Kidney (tissue), 14 donors: ENCODE data around the gene VILL. TPM values are rescaled to one million over a fixed set of nuclear protein-coding genes. Genes with fewer than 3 reads are reported as not detected.

ENCODE experiments used
- DNase-seq, 5 donors: peaks; one replicate each; pipeline ENCODE4 v3.0.0-alpha.2; 2013 to 2020
- FAIRE-seq: peaks from 2 replicates; lab custom pipeline; 2012; peaks lifted over from hg19 to GRCh38; lab: Jason Lieb, UNC
- H3K27ac ChIP-seq, 2 donors: one replicate each; pipeline ENCODE4 v1.7.0; 2013; ENCODE audit warnings: low read depth in 2 of 2, low read length in 2 of 2, inconsistent platforms in 1 of 2
- H3K27me3 ChIP-seq: one replicate; pipeline ENCODE4 v1.7.1; 2013; ENCODE audit warnings: low read length, inconsistent platforms; ENCODE audit not compliant: control insufficient read depth, insufficient read depth
- H3K36me3 ChIP-seq, 3 donors: one replicate each; pipeline versions ENCODE4 v1.7.0 to v1.7.1; 2013; ENCODE audit warnings: low read length in 3 of 3, control low read depth in 1 of 3, inconsistent platforms in 1 of 3; ENCODE audit not compliant: insufficient read depth in 3 of 3, control insufficient read depth in 2 of 3
- H3K4me1 ChIP-seq, 3 donors: one replicate each; pipeline versions ENCODE4 v1.7.0 to v1.7.1; 2013; ENCODE audit warnings: low read length in 3 of 3, inconsistent platforms in 1 of 3, low read depth in 1 of 3; ENCODE audit not compliant: control insufficient read depth in 2 of 3, insufficient read depth in 2 of 3
- H3K4me3 ChIP-seq, 3 donors: one replicate each; pipeline versions ENCODE4 v1.7.0 to v1.8.1; 2013; ENCODE audit warnings: low read length in 3 of 3, control low read depth in 1 of 3, inconsistent platforms in 1 of 3
- H3K9ac ChIP-seq, 3 donors: one replicate each; pipeline versions ENCODE4 v1.7.0 to v1.7.1; 2013; ENCODE audit warnings: low read length in 3 of 3, control low read depth in 1 of 3, inconsistent platforms in 1 of 3
- H3K9me3 ChIP-seq, 3 donors: one replicate each; pipeline versions ENCODE4 v1.7.0 to v1.7.1; 2013; ENCODE audit warnings: low read length in 3 of 3, control low read depth in 1 of 3, inconsistent platforms in 1 of 3; ENCODE audit not compliant: control insufficient read depth in 2 of 3, insufficient read depth in 1 of 3
- intact Hi-C: fragments of 100-400 bp; cut with DNase I; formaldehyde crosslinking; loops from one replicate; pipeline ENCODE4 v1.11.1; 2022
- polyA plus RNA-seq: library from polyadenylated mRNA; stranded (reverse); fragments of 350-450 nt; fragmentation: Illumina TruSeq; extraction: RNeasy Lipid Tissue Mini Kit (QIAGEN cat#74804); gene quantifications from one replicate; pipeline ENCODE4 v1.2.3, GENCODE V29; 2014; ENCODE audit warnings: low read depth, low replicate concordance; ENCODE audit not compliant: insufficient read depth
- total RNA-seq: library from RNA; stranded (reverse); fragmentation: NEBNext Ultra II Directional; extraction: Animal tissue kit (Norgen Biotek cat#: 25700); gene quantifications from one replicate; pipeline ENCODE4 v1.2.1, GENCODE V29; 2021
- TF ChIP-seq, protein P1 (sequence below): IDR thresholded peaks from 3 replicates; pipeline ENCODE4 v1.5.1; 2012; ENCODE audit warnings: mild to moderate bottlenecking, moderate library complexity, borderline replicate concordance; ENCODE audit not compliant: insufficient read depth; ENCODE audit errors: extremely low read depth
- donor health status: control.
- donor health status: control.
- donor health status: control.
- donor health status: control.
- donor health status: control.
- donor health status: DM: yes; HTN: yes; CAD: no.
- donor health status: Normal renal cell carcinoma (clear cell type).

The VILL gene
- total and polyA plus RNA-seq, 2 donors from 2014 or later, result 7.4 to 7.6 TPM

DNA sequence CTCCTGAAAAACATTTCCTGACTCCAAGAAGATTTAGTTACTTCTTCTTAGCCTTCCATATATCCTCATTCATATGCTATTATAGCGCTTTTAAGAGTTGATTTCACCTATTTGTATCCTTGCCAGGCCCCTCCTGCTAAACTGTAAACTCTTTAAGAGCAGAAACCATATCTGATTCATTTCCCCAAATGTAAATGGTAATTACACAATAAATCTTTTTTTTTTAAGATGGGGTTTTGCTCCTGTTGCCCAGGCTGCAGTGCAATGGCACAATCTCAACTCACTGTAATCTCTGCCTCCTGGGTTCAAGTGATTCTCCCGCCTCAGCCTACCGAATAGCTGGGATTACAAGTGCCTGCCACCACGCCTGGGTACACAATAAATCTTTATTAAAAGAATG lies 52.9 kb downstream of the VILL start:
- peaks cover 0 to 12% (median 3%) of the 10 kb centered on the region in 3 donors for H3K4me1 ChIP-seq
- no peaks in the 10 kb centered on the region for H3K36me3 ChIP-seq
- intact Hi-C loops, result no loop called here
- no peak overlapping the region for H3K9ac ChIP-seq
- peaks cover 4% of the 10 kb centered on the region for H3K27me3 ChIP-seq
- DNase-seq (no peak), FAIRE-seq (no peak)
- TF ChIP-seq, protein P1, sequence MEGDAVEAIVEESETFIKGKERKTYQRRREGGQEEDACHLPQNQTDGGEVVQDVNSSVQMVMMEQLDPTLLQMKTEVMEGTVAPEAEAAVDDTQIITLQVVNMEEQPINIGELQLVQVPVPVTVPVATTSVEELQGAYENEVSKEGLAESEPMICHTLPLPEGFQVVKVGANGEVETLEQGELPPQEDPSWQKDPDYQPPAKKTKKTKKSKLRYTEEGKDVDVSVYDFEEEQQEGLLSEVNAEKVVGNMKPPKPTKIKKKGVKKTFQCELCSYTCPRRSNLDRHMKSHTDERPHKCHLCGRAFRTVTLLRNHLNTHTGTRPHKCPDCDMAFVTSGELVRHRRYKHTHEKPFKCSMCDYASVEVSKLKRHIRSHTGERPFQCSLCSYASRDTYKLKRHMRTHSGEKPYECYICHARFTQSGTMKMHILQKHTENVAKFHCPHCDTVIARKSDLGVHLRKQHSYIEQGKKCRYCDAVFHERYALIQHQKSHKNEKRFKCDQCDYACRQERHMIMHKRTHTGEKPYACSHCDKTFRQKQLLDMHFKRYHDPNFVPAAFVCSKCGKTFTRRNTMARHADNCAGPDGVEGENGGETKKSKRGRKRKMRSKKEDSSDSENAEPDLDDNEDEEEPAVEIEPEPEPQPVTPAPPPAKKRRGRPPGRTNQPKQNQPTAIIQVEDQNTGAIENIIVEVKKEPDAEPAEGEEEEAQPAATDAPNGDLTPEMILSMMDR, result no peak
- no peak overlapping the region for H3K27ac ChIP-seq
- H3K9me3 ChIP-seq, result no peaks in the 10 kb centered on the region
- H3K4me3 ChIP-seq, result no peak overlapping the region

DNA sequence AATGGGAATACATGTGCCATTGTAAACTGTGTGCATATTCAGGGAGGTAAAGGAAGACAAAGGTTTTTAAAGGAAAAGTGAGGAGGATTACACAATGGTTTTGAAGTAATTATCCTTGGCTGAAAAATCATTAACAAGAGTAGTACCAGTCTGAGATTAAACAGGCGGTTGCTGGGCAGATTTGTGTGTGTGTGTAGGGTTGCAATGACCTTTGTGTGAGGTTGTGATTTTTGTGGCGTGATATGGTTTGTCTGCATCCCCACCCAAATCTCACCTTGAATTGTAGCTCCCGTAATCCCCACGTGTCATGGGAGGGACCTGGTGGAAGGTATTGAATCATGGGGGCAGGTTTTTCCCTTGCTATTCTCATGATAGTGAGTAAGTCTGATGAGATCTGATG lies 55.4 kb downstream of the VILL start:
- intact Hi-C loops, result no loop called here

DNA sequence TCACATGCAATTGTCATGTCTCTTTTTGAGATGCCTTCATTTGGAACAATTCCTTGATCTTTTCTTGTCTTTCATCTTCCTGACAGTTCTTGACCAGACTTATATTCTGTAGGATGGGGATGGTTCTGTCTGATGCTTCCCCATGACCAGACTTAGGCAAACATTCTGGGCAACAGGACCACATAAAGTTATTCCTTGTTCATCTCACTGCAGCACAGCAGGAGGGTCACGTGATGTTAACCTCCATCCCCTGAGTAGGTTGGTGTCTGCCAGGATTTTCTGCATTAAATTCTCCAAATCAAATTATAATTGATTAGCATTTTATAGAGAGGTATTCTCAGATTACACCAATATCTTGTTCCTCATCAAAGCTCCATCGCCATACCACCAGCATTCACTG lies 56.2 kb downstream of the VILL start:
- Histone ChIP-seq H3K27ac (no peak overlapping the region), H3K9ac (no peak overlapping the region), H3K4me3 (no peak overlapping the region), H3K27me3 (no peaks in the 10 kb centered on the region), H3K9me3 (no peaks in the 10 kb centered on the region), H3K4me1 (no peaks in the 10 kb centered on the region), H3K36me3 (no peaks in the 10 kb centered on the region)
- FAIRE-seq (no peak), DNase-seq (no peak)
- intact Hi-C loops, result no loop called here
- TF ChIP-seq, protein P1, result no peak

More for the DNA sequence above, 55.4 kb downstream of the VILL start:
- no peaks in the 10 kb centered on the region for H3K27me3 ChIP-seq
- no peak overlapping the region for H3K9ac ChIP-seq
- TF ChIP-seq, protein P1, result no peak
- H3K4me1 ChIP-seq, result no peaks in the 10 kb centered on the region
- no peak overlapping the region for H3K27ac ChIP-seq
- H3K36me3 ChIP-seq, result no peaks in the 10 kb centered on the region
- no peak overlapping the region for H3K4me3 ChIP-seq
- H3K9me3 ChIP-seq, result no peaks in the 10 kb centered on the region
- DNase-seq (no peak), FAIRE-seq (no peak)

DNA sequence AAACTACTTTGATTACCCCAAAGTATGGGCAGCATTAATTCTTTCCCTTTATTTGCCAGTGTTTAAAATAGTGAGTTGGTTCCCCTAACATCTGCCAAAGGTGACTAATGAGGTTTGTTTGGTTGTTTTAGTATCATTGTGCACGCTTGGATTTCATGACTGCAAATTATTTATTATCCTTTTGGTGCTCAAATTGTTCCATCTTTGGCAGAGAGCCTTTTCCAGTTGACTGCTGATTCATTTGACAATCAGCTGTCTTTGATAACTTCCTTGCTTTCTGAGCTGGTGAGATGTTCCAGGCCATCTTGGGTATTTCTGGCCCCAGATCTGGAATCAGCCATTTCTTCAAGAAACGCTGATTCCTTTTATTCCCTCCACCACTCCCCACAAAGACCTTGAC lies 57.3 kb downstream of the VILL start:
- Histone ChIP-seq H3K27ac (no peak overlapping the region), H3K9me3 (no peaks in the 10 kb centered on the region), H3K9ac (no peak overlapping the region), H3K4me3 (no peak overlapping the region), H3K27me3 (no peaks in the 10 kb centered on the region), H3K4me1 (no peaks in the 10 kb centered on the region), H3K36me3 (no peaks in the 10 kb centered on the region)
- intact Hi-C loops, result no loop called here
- no peak for DNase-seq
- FAIRE-seq, result no peak
- TF ChIP-seq, protein P1, result no peak
